Gastroesophageal sphincter (tissue), 3 donors: ENCODE measurements around the gene PLCH2.

Experiments
- CTCF ChIP-seq, 4 experiments: fragments of 200-600 bp in 2 of 4; fragments of 450-650 bp in 2 of 4; sonication (generic) in 1 of 4; IDR thresholded peaks; one replicate each; pipeline ENCODE4 v1.5.1; 2017 to 2019; ENCODE audit warnings: antibody characterized with exemption in 4 of 4, mild to moderate bottlenecking in 2 of 4, moderate library complexity in 2 of 4
- EP300 ChIP-seq: sonication (generic); formaldehyde crosslinking; IDR thresholded peaks from one replicate; pipeline ENCODE4 v1.6.1; 2017; ENCODE audit warnings: antibody characterized with exemption, mild to moderate bottlenecking
- POLR2A ChIP-seq, 2 donors: fragments of 450-650 bp; IDR thresholded peaks; one replicate each; pipeline ENCODE4 v1.6.1; 2017; ENCODE audit warnings: antibody characterized with exemption in 2 of 2, mild to moderate bottlenecking in 2 of 2, moderate library complexity in 1 of 2
- POLR2AphosphoS5 ChIP-seq: sonication (generic); formaldehyde crosslinking; IDR thresholded peaks from one replicate; pipeline ENCODE4 v1.6.1; 2017; ENCODE audit warnings: antibody characterized with exemption

GRCh38 chr1:2530513-2531361 is 54.6 kb downstream of the PLCH2 start:
- TF ChIP-seq EP300 (no peak), CTCF (IDR thresholded peaks at IDR 0.05) (no peak), POLR2A (IDR thresholded peaks at IDR 0.05) (no peak), POLR2AphosphoS5 (no peak)
